Hepatocyte (in vitro differentiated cells): Measurements from ENCODE around the gene PHLPP1.

Source experiments
- EZH2 ChIP-seq: fragments of 200-600 bp; sonication (generic); IDR thresholded peaks from 2 replicates; pipeline ENCODE4 v1.6.1; 2016; ENCODE audit warnings: antibody characterized with exemption, mild to moderate bottlenecking, borderline replicate concordance
- EZH2phosphoT487 ChIP-seq: fragments of 200-600 bp; sonication (generic); IDR thresholded peaks from one replicate; pipeline ENCODE4 v1.6.1; 2018; ENCODE audit warnings: antibody characterized with exemption, mild to moderate bottlenecking, low read depth, moderate library complexity; ENCODE audit not compliant: unreplicated experiment, severe bottlenecking
- TF ChIP-seq, protein P1 (sequence below): fragments of 200-600 bp; sonication (generic); IDR thresholded peaks from 2 replicates; pipeline ENCODE4 v1.5.1; 2016; ENCODE audit warnings: antibody characterized with exemption, mild to moderate bottlenecking; ENCODE audit not compliant: poor library complexity

DNA sequence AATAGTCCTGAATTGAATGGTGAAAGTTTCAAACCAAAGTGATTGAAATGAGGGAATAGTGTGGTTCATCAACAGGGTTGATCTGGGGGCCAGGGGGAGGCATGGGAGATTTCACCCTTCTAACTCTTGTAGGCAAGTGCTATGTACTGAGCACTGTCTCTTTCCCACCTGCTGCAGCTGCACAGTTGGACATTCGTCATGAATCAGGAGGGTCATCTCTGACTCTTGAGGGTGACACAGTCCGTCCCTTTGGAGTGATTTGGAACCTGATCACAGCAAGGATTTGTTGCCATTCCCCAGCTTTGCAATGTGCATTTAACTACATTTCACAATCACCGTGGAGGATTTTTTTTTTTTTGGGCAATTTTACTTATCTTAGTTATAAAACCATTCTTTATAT lies 224.6 kb downstream of the PHLPP1 start:
- TF ChIP-seq, protein P1, sequence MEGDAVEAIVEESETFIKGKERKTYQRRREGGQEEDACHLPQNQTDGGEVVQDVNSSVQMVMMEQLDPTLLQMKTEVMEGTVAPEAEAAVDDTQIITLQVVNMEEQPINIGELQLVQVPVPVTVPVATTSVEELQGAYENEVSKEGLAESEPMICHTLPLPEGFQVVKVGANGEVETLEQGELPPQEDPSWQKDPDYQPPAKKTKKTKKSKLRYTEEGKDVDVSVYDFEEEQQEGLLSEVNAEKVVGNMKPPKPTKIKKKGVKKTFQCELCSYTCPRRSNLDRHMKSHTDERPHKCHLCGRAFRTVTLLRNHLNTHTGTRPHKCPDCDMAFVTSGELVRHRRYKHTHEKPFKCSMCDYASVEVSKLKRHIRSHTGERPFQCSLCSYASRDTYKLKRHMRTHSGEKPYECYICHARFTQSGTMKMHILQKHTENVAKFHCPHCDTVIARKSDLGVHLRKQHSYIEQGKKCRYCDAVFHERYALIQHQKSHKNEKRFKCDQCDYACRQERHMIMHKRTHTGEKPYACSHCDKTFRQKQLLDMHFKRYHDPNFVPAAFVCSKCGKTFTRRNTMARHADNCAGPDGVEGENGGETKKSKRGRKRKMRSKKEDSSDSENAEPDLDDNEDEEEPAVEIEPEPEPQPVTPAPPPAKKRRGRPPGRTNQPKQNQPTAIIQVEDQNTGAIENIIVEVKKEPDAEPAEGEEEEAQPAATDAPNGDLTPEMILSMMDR = no peak
- no peak for TF ChIP-seq EZH2
- TF ChIP-seq EZH2phosphoT487 = no peak
